ENCODE results near the gene ABAT.

GRCh38 chr16:8697965-8698364 lies 23.5 kb downstream of the ABAT start:
- no peak for TF ChIP-seq CTCF (IDR thresholded peaks at IDR 0.05)
- TF ChIP-seq POLR2A (IDR thresholded peaks at IDR 0.05): no peak
